ENCODE measurements around the gene TMEM52. TPM values are rescaled to one million over a fixed set of nuclear protein-coding genes. Genes with fewer than 3 reads are reported as not detected.
A peak's percentile ranks its signal among the peaks of the same experiment; 100 is the strongest.

The TMEM52 gene
- total and polyA plus RNA-seq, 5 experiments from 2014 or later = 0.20 to 1.0 (median 0.53) TPM; not detected in 2

DNA sequence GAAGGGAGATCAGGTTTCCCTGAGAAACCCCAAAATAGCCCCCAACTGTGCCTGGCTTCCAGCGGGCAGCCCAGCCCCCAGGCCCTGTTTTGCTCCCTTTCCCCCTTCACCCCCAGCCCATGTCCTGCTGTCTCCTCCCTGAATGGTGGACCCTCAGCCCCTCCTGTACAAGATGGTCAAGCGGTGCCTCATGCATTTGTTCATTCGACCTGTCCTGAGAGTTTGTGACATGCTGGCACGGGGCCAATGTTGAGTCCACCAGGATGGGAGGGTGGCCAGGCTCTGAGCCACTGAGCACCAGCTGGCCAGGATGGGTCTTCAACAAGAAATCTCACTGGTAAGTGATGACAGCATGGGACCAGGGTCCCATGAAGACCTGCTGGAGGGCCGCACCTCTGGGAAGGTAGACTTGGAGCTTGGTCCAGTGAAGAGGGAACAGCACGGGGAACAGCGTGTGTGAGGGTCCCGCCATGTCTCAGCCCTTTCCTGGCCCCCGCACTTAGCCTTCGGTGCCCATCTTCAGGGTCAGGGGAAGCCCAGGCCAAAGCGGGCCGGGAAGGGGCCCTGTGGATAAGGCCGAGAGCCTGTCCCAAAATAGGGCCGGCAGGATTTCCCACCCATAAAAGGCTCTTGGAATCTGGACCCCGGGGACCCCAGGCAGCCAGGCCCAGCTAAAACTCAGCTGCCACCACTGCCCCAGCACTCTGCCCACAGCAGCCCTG lies 3.9 kb downstream of the TMEM52 start, which contains the start of gene CALML6:
TSS of gene CALML6 (plus strand) at position 290 of the 722 bp plus-strand sequence. CDS start at position 311, 21 bp downstream.
- no peak within 1 kb of the TSS for H3K27ac Mint-ChIP-seq
- peak in 1 of 10 donors; percentile 16 for DNase-seq
- ATAC-seq = no peak
- H3K27me3 Mint-ChIP-seq = no peaks in the 10 kb centered on the region
- H3K4me3 Mint-ChIP-seq = peak within 1 kb of the TSS in 1 of 10 donors; percentile 48
- POLR2A ChIA-PET = interaction anchor here (0.7 kb wide), 1 partner anchor 8 kb away, joined by 3 read pairs; no protein-coding TSS in a partner anchor
- H3K4me1 Mint-ChIP-seq = peaks cover 6 to 14% (median 11%) of the 10 kb centered on the region in 4 donors
- H3K36me3 Mint-ChIP-seq = no peaks in the 10 kb centered on the region
- no peaks in the 10 kb centered on the region for H3K9me3 Mint-ChIP-seq

- DNase-seq (no peak), ATAC-seq (no peak)
- Mint-ChIP-seq H3K4me3 (peak overlapping the region in 1 of 10 donors; percentile 10), H3K4me1 (peaks cover 8 to 16% (median 15%) of the 10 kb centered on the region in 4 donors), H3K27me3 (no peaks in the 10 kb centered on the region), H3K9me3 (no peaks in the 10 kb centered on the region), H3K36me3 (no peaks in the 10 kb centered on the region), H3K27ac (no peak overlapping the region)
- POLR2A ChIA-PET = interaction anchor here (0.7 kb wide), 1 partner anchor 9 kb away, joined by 3 read pairs; no protein-coding TSS in a partner anchor
Measured at GRCh38 chr1:1914101-1914970, 4.7 kb downstream of the TMEM52 start.

DNA sequence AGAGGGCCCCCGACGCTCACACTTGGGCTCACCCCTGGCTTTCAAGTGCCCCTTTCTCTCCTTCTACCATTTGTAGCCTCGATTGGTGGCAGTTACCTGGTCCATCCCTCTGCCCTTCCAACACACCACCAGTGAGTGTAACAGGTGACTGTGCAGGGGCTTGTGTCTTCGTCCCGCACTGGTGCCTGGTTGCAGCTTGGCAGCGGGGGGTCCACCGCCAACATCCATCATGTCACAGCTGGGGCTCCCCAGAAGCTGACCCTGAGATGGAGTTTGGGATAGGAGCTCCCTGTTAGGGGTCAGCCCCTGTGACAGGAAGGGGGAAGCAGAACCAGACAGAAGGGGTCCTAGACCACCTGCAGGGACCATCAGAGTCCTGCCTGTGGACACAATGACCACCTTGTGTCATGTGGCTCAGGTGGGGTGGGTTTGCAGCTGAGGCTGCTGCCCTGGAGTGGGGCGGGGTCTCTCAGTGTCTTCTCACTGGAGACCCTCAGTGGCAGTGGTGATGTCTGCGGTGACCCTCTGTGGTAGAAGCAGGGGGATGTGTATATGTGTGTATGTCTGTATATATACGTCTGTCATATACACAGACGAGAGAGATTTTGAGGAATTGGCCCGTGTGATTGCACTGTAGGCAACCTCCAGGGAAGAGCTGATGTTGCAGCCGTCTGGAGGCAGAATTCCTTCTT lies 7.6 kb downstream of the TMEM52 start:
- Mint-ChIP-seq H3K4me1 (peaks cover 11 to 17% (median 13%) of the 10 kb centered on the region in 4 donors), H3K4me3 (peak overlapping the region in 6 of 10 donors; percentile 28 to 63 (median 40)), H3K27me3 (no peaks in the 10 kb centered on the region), H3K9me3 (no peaks in the 10 kb centered on the region), H3K36me3 (no peaks in the 10 kb centered on the region), H3K27ac (peak overlapping the region in 3 of 10 donors; percentile 46 to 76 (median 74))
- DNase-seq (no peak), ATAC-seq (no peak)
- POLR2A ChIA-PET = interaction anchor here (1.3 kb wide), 1 partner anchor 37 kb away, joined by 3 read pairs; no protein-coding TSS in a partner anchor

DNA sequence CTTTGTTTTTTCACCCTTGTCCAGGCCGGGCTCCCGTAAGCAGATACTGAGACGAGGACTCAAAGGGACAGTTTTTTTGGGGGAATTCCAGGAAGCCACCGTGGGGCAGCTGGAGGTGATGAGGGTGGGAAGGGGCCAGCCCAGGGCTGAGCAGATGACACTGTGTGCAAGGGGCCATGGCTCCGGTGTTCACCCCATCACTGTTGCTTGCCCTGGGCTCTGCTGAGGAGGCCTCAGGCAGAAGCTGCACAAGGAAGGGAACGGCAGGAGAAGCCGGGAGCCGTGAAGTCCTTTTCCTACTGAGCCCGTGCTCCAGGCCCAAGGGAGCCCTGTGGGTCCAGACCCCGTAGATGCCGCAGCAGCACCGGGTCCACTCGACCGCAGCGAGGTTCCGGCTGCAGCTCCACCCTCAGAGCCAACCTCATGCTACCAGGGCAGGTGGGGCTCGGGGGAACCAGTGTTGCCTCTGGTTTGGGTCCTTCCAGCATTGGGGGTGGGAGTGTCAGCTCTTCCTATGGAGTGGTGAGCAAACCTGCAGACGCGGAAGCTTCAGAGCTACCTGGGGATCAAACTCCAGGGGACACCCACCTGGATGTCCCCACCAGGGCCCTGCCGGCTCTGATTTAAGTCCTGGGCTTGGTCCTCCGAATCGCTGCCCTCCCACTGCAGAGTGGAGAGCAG lies 8.3 kb downstream of the TMEM52 start:
- POLR2A ChIA-PET = interaction anchor here (1.3 to 2.5 kb wide), 3 partner anchors 7 to 37 kb away, joined by 3 to 13 read pairs (median 5); partner anchors contain the start of genes GNB1 and TMEM52
- Mint-ChIP-seq H3K27me3 (no peaks in the 10 kb centered on the region), H3K4me1 (peaks cover 16 to 23% (median 20%) of the 10 kb centered on the region in 4 donors), H3K27ac (peak overlapping the region in 5 of 10 donors; percentile 63 to 93 (median 89)), H3K36me3 (no peaks in the 10 kb centered on the region), H3K4me3 (peak overlapping the region in 6 of 10 donors; percentile 82 to 88 (median 86)), H3K9me3 (no peaks in the 10 kb centered on the region)
- DNase-seq = no peak
- ATAC-seq = no peak

- no peaks in the 10 kb centered on the region for H3K27me3 Mint-ChIP-seq
- no peak for ATAC-seq
- peak overlapping the region; percentile 82 to 88 (median 86) for H3K4me3 Mint-ChIP-seq
- DNase-seq = no peak
- no peaks in the 10 kb centered on the region for H3K9me3 Mint-ChIP-seq
- POLR2A ChIA-PET = interaction anchor here (1.2 to 3.1 kb wide), 7 partner anchors 8 to 279 kb away, joined by 3 to 19 read pairs (median 5); partner anchors contain the start of genes GNB1 and TMEM52
- H3K4me1 Mint-ChIP-seq = peaks cover 16 to 23% (median 20%) of the 10 kb centered on the region in 4 donors
- no peaks in the 10 kb centered on the region for H3K36me3 Mint-ChIP-seq
- H3K27ac Mint-ChIP-seq = peak overlapping the region; percentile 47 to 94 (median 88)
Measured at GRCh38 chr1:1910033-1910465, 9.0 kb downstream of the TMEM52 start.

GRCh38 chr1:1908506-1908791 lies 10.6 kb downstream of the TMEM52 start:
- POLR2A ChIA-PET = interaction anchor here (0.7 to 3.1 kb wide), 15 partner anchors 10 to 162 kb away, joined by 3 to 25 read pairs (median 4); partner anchors contain the start of gene TMEM52
- peak in 1 of 2 donors; percentile 9 for ATAC-seq
- peak overlapping the region; percentile 49 to 82 (median 64) for H3K4me3 Mint-ChIP-seq
- H3K27me3 Mint-ChIP-seq = no peaks in the 10 kb centered on the region
- peak overlapping the region in 4 of 10 donors; percentile 29 to 86 (median 63) for H3K27ac Mint-ChIP-seq
- peaks cover 16 to 21% (median 18%) of the 10 kb centered on the region in 4 donors for H3K4me1 Mint-ChIP-seq
- H3K36me3 Mint-ChIP-seq = no peaks in the 10 kb centered on the region
- DNase-seq = no peak
- no peaks in the 10 kb centered on the region for H3K9me3 Mint-ChIP-seq

GRCh38 chr1:1907098-1907736 lies 11.9 kb downstream of the TMEM52 start:
- H3K4me3 Mint-ChIP-seq = peak overlapping the region in 4 of 10 donors; percentile 18 to 32 (median 30)
- POLR2A ChIA-PET = interaction anchor here (0.7 to 3.1 kb wide), 4 partner anchors 9 to 25 kb away, joined by 3 to 19 read pairs (median 12); no protein-coding TSS in a partner anchor
- H3K9me3 Mint-ChIP-seq = no peaks in the 10 kb centered on the region
- H3K27ac Mint-ChIP-seq = peak overlapping the region in 1 of 10 donors; percentile 46
- H3K4me1 Mint-ChIP-seq = peaks cover 16 to 21% (median 18%) of the 10 kb centered on the region in 4 donors
- ATAC-seq (no peak), DNase-seq (no peak)
- no peaks in the 10 kb centered on the region for H3K36me3 Mint-ChIP-seq
- H3K27me3 Mint-ChIP-seq = peaks cover 0 to 3% (median 0%) of the 10 kb centered on the region in 5 donors

DNA sequence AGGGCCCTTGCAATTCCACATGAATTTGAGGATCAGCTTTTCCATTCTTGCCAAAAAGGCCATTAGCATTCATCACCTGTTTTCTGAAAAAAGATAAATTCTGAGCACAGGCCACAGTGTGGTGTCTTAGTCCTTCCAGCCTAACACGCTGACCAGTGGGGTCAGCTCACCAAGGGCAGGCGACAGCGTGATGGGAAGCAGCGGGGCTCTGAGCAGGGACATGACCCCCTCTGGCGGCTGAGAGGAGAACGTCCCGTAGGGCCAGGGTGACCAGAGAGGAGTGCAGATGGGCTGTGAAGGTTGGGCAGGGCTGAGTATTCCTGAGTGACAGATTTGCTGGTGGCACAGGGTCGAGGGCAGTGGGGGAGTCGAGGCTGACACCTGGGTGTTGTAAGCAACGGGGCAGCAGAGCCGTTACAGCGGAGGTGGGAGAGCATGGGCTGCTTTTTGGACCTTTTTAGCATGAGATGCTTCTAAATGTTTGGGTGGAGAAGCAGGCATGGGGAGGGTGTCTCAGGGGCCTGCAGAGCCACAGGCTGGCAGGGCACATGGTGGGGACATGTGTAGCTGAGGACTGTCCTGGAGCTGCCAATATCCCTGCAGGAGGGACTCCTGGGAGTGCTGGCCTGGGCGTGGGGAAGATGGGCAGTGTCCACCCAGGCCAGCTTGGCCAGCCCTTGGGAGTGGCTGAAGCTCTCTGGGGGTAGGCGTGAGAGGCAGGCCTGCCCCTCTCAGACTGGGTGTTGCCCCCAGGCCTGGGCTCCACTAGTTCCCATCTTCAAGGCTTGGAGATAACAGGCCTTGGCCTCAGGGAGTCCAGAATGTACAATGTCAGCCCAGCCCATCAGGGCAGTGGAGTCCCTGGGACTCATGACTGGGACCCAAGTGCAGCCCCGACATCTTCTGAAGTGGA lies 12.6 kb downstream of the TMEM52 start:
- peaks cover 16 to 21% (median 18%) of the 10 kb centered on the region in 4 donors for H3K4me1 Mint-ChIP-seq
- peak; percentile 18 to 27 for ATAC-seq
- no peaks in the 10 kb centered on the region for H3K9me3 Mint-ChIP-seq
- peak overlapping the region; percentile 13 to 89 (median 54) for H3K27ac Mint-ChIP-seq
- DNase-seq = peak; percentile 39 to 80 (median 60)
- no peaks in the 10 kb centered on the region for H3K36me3 Mint-ChIP-seq
- peaks cover 0 to 3% (median 0%) of the 10 kb centered on the region in 5 donors for H3K27me3 Mint-ChIP-seq
- H3K4me3 Mint-ChIP-seq = peak overlapping the region; percentile 43 to 77 (median 58)
- POLR2A ChIA-PET = interaction anchor here (0.6 to 2.2 kb wide), 9 partner anchors 11 to 358 kb away, joined by 3 to 18 read pairs (median 3); partner anchors contain the start of gene GNB1

GRCh38 chr1:1903224-1903623 lies 15.9 kb downstream of the TMEM52 start:
- DNase-seq (no peak), ATAC-seq (no peak)
- H3K27me3 Mint-ChIP-seq = peaks cover 0 to 3% (median 0%) of the 10 kb centered on the region in 5 donors
- H3K9me3 Mint-ChIP-seq = no peaks in the 10 kb centered on the region
- no peak overlapping the region for H3K4me3 Mint-ChIP-seq
- POLR2A ChIA-PET = interaction anchor here (0.7 kb wide), 2 partner anchors 38 to 884 kb away, joined by 7 read pairs; no protein-coding TSS in a partner anchor
- H3K36me3 Mint-ChIP-seq = no peaks in the 10 kb centered on the region
- H3K4me1 Mint-ChIP-seq = peaks cover 12 to 21% (median 18%) of the 10 kb centered on the region in 4 donors
- peak overlapping the region in 1 of 10 donors; percentile 27 for H3K27ac Mint-ChIP-seq

GRCh38 chr1:1901641-1902294 lies 17.3 kb downstream of the TMEM52 start:
- H3K36me3 Mint-ChIP-seq = no peaks in the 10 kb centered on the region
- POLR2A ChIA-PET = interaction anchor here (2.2 kb wide), 1 partner anchor 10 kb away, joined by 11 read pairs; the partner anchor contains the start of gene GNB1
- no peak overlapping the region for H3K27ac Mint-ChIP-seq
- no peak overlapping the region for H3K4me3 Mint-ChIP-seq
- ATAC-seq (no peak), DNase-seq (no peak)
- H3K27me3 Mint-ChIP-seq = peaks cover 0 to 3% (median 0%) of the 10 kb centered on the region in 5 donors
- no peaks in the 10 kb centered on the region for H3K9me3 Mint-ChIP-seq
- peaks cover 9 to 23% (median 17%) of the 10 kb centered on the region in 4 donors for H3K4me1 Mint-ChIP-seq
